Smooth muscle cell (in vitro differentiated cells): Measurements from ENCODE around the gene PLXNA1. TPM values are rescaled to one million over a fixed set of nuclear protein-coding genes. Genes with fewer than 3 reads are reported as not detected.

ENCODE experiments used
- DNase-seq: peaks from one replicate; lab custom pipeline; 2025; ENCODE audit not compliant: unreplicated experiment; lab: John Stamatoyannopoulos, UW
- H2AFZ ChIP-seq: fragments of 200-600 bp; sonication (generic); 2 replicates; pipeline ENCODE4 v1.6.0; 2016; ENCODE audit warnings: antibody characterized with exemption, low read depth, mild to moderate bottlenecking
- H3F3A ChIP-seq: fragments of 200-600 bp; sonication (generic); 2 replicates; pipeline ENCODE4 v1.6.0; 2017; ENCODE audit warnings: antibody characterized with exemption, low read depth
- H3K27ac ChIP-seq: fragments of 200-600 bp; sonication (generic); 2 replicates; pipeline ENCODE4 v1.5.1; 2016; ENCODE audit warnings: low read depth, mild to moderate bottlenecking
- H3K27me3 ChIP-seq: fragments of 200-600 bp; sonication (generic); 2 replicates; pipeline ENCODE4 v1.6.1; 2016; ENCODE audit warnings: low read depth, mild to moderate bottlenecking
- H3K36me3 ChIP-seq: fragments of 200-600 bp; sonication (generic); 2 replicates; pipeline ENCODE4 v1.5.1; 2016; ENCODE audit warnings: low read depth
- H3K4me1 ChIP-seq: fragments of 200-600 bp; sonication (generic); 2 replicates; pipeline ENCODE4 v1.5.1; 2016; ENCODE audit warnings: low read depth
- H3K4me2 ChIP-seq: fragments of 200-600 bp; sonication (generic); 2 replicates; pipeline ENCODE4 v1.6.0; 2016; ENCODE audit warnings: mild to moderate bottlenecking
- H3K4me3 ChIP-seq: fragments of 200-600 bp; sonication (generic); 2 replicates; pipeline ENCODE4 v1.5.1; 2016; ENCODE audit warnings: mild to moderate bottlenecking
- H3K79me2 ChIP-seq: fragments of 200-600 bp; sonication (generic); 2 replicates; pipeline ENCODE4 v1.6.0; 2016; ENCODE audit warnings: low read depth, mild to moderate bottlenecking
- H3K9ac ChIP-seq: fragments of 200-600 bp; sonication (generic); 2 replicates; pipeline ENCODE4 v1.6.0; 2016; ENCODE audit warnings: low read depth
- H3K9me3 ChIP-seq: fragments of 200-600 bp; sonication (generic); replicated peaks from 2 replicates; pipeline ENCODE4 v1.5.1; 2016; ENCODE audit warnings: low read depth
- H4K20me1 ChIP-seq: fragments of 200-600 bp; sonication (generic); 2 replicates; pipeline ENCODE4 v1.6.0; 2016; ENCODE audit warnings: low read depth
- CTCF ChIP-seq: fragments of 200-600 bp; sonication (generic); IDR thresholded peaks from 2 replicates; pipeline ENCODE4 v1.5.1; 2017; ENCODE audit warnings: borderline replicate concordance, mild to moderate bottlenecking, antibody characterized with exemption; ENCODE audit not compliant: insufficient read depth, poor library complexity, severe bottlenecking
- WGBS: methylation state at CpG from one replicate; pipeline ENCODE4 v1.1.7; 2016; ENCODE audit warnings: low lambda C conversion rate; 5-methylcytosine and 5-hydroxymethylcytosine counted together
- polyA plus RNA-seq: library from polyadenylated mRNA; unstranded; fragments of >200 nt; fragmentation: Nextera tagmentation; extraction: Ambion mirVana; gene quantifications from 2 replicates; pipeline ENCODE4 v1.2.1, GENCODE V29; 2016
- total RNA-seq: library from RNA; depleted of rRNA; stranded (reverse); fragments of >200 nt; gene quantifications from 2 replicates; pipeline ENCODE4 v1.2.3, GENCODE V29; 2014

The PLXNA1 gene
- total and polyA plus RNA-seq, 2 experiments from 2014 or later: 37.9 to 50.8 TPM

GRCh38 chr3:126959136-126959920, 23.6 kb upstream of the PLXNA1 start:
- DNase-seq: no peak
- no peak overlapping the region for H3K4me3 ChIP-seq
- H3K27me3 ChIP-seq: no peaks in the 10 kb centered on the region
- no peaks in the 10 kb centered on the region for H3K9me3 ChIP-seq
- H3K27ac ChIP-seq: no peak overlapping the region
- H4K20me1 ChIP-seq: no peaks in the 10 kb centered on the region
- no peaks in the 10 kb centered on the region for H3K79me2 ChIP-seq
- no peaks in the 10 kb centered on the region for H3K36me3 ChIP-seq
- H3K9ac ChIP-seq: no peak overlapping the region
- H3K4me1 ChIP-seq: peaks cover 8% of the 10 kb centered on the region
- TF ChIP-seq CTCF: no peak
- H3F3A ChIP-seq: no peaks in the 10 kb centered on the region
- WGBS: 89% methylated on average over 10 of the region's 10 CpGs
- H2AFZ ChIP-seq: no peak overlapping the region
- no peak overlapping the region for H3K4me2 ChIP-seq

DNA sequence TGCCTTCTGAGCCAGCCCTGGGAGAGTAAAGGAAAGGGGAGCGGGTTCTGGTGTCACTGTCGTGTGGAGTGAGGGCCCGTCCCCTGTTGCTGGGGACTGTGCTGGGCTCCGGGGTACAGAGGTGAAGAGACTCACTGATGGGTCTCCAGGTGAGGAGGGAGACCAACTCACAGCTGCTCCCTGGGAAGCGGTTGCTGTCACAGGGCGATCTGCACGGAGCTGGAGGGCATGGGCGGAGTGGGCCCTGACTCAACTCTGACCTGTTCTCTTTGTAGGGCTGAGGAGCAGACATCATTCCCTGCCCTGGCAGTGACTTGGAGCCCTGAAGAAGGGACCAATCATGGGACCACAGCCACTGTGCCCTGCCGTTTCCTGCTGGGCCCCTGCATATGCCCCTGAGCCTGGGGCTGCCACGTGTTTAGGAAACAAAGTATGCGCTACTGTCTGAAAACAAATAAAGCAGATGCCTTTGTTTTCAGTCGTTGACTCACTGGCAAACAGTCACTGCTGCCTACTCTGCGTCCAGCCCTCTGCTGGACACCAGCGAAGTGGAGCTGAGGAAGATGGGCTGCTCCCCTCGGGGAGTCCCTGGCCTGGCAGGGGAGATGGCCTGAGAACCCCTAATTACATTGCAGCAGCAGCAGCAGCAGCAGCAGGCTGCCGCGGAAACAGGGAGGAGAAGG, 22.9 kb upstream of the PLXNA1 start:
- no peaks in the 10 kb centered on the region for H4K20me1 ChIP-seq
- H3K4me1 ChIP-seq: peaks cover 8% of the 10 kb centered on the region
- no peak overlapping the region for H3K4me2 ChIP-seq
- H3K9me3 ChIP-seq: no peaks in the 10 kb centered on the region
- TF ChIP-seq CTCF: peak; percentile 28
- H3F3A ChIP-seq: no peaks in the 10 kb centered on the region
- no peaks in the 10 kb centered on the region for H3K79me2 ChIP-seq
- no peak overlapping the region for H3K4me3 ChIP-seq
- H2AFZ ChIP-seq: no peak overlapping the region
- H3K27me3 ChIP-seq: no peaks in the 10 kb centered on the region
- DNase-seq: no peak
- H3K27ac ChIP-seq: no peak overlapping the region
- no peak overlapping the region for H3K9ac ChIP-seq
- WGBS: 59% methylated on average over 17 of the region's 17 CpGs
- H3K36me3 ChIP-seq: no peaks in the 10 kb centered on the region

- no peaks in the 10 kb centered on the region for H3K27me3 ChIP-seq
- H2AFZ ChIP-seq: no peak overlapping the region
- H3K36me3 ChIP-seq: no peaks in the 10 kb centered on the region
- H3K79me2 ChIP-seq: no peaks in the 10 kb centered on the region
- H4K20me1 ChIP-seq: no peaks in the 10 kb centered on the region
- H3K9ac ChIP-seq: no peak overlapping the region
- H3K27ac ChIP-seq: no peak overlapping the region
- no peak overlapping the region for H3K4me2 ChIP-seq
- no peaks in the 10 kb centered on the region for H3K9me3 ChIP-seq
- TF ChIP-seq CTCF: no peak
- H3K4me1 ChIP-seq: peaks cover 8% of the 10 kb centered on the region
- no peaks in the 10 kb centered on the region for H3F3A ChIP-seq
- H3K4me3 ChIP-seq: no peak overlapping the region
- 88% methylated on average over 15 of the region's 17 CpGs for WGBS
- no peak for DNase-seq
Observed at GRCh38 chr3:126960604-126960995, 22.3 kb upstream of the PLXNA1 start.
